SK-N-SH treated with all-trans-retinoic acid at 6 μM for 48 hours (cell line): Measurements from ENCODE around the gene HINT3.
"Not testable (repeated sequence)": the region's sequence is repeated elsewhere in the genome, so short reads cannot be mapped to it uniquely, and the experiment has no call there.

Source experiments
- ATAC-seq: fragments of 200-7000 bp; cut with Tn5 transposase; 3 replicates; pipeline ENCODE4 v1.9.1; 2020; ENCODE audit warnings: mild to moderate bottlenecking, moderate library complexity
- ARNTL ChIP-seq: fragments of 450-650 bp; formaldehyde crosslinking; IDR thresholded peaks from 2 replicates; pipeline ENCODE4 v1.5.0; 2020; ENCODE audit warnings: low read depth, mild to moderate bottlenecking, moderate library complexity, borderline replicate concordance
- BACH2 ChIP-seq: fragments of 250-450 bp; sonication (Bioruptor Pico); IDR thresholded peaks from 2 replicates; pipeline ENCODE4 v1.9.0; 2021; ENCODE audit warnings: mild to moderate bottlenecking, borderline replicate concordance
- CREB5 ChIP-seq: fragments of 250-450 bp; sonication (Bioruptor Pico); IDR thresholded peaks from 2 replicates; pipeline ENCODE4 v1.5.1; 2020; ENCODE audit warnings: low read depth, mild to moderate bottlenecking, moderate library complexity
- CSDC2 ChIP-seq: fragments of 250-450 bp; sonication (Bioruptor Pico); IDR thresholded peaks from 2 replicates; pipeline ENCODE4 v1.5.0; 2020; ENCODE audit warnings: mild to moderate bottlenecking, moderate library complexity
- CSRNP3 ChIP-seq: fragments of 250-450 bp; sonication (Bioruptor Pico); IDR thresholded peaks from 2 replicates; pipeline ENCODE4 v1.5.1; 2021; ENCODE audit warnings: mild to moderate bottlenecking, moderate library complexity
- ESRRG ChIP-seq: fragments of 250-450 bp; sonication (Bioruptor Pico); IDR thresholded peaks from 2 replicates; pipeline ENCODE4 v1.6.1; 2021; ENCODE audit warnings: mild to moderate bottlenecking
- GLIS3 ChIP-seq: fragments of 250-450 bp; sonication (Bioruptor Pico); IDR thresholded peaks from 2 replicates; pipeline ENCODE4 v1.5.0; 2020; ENCODE audit warnings: mild to moderate bottlenecking, moderate library complexity
- ISL1 ChIP-seq: fragments of 250-450 bp; sonication (Bioruptor Pico); IDR thresholded peaks from 2 replicates; pipeline ENCODE4 v2.1.2; 2022; ENCODE audit warnings: mild to moderate bottlenecking, moderate library complexity
- OSR1 ChIP-seq: fragments of 250-450 bp; sonication (Bioruptor Pico); IDR thresholded peaks from 2 replicates; pipeline ENCODE4 v1.8.0; 2022; ENCODE audit warnings: moderate library complexity, mild to moderate bottlenecking, inconsistent platforms
- PATZ1 ChIP-seq: fragments of 250-450 bp; sonication (Bioruptor Pico); IDR thresholded peaks from 2 replicates; pipeline ENCODE4 v1.8.0; 2020; ENCODE audit warnings: mild to moderate bottlenecking, moderate library complexity, borderline replicate concordance
- POU6F1 ChIP-seq: fragments of 250-450 bp; sonication (Bioruptor Pico); IDR thresholded peaks from 2 replicates; pipeline ENCODE4 v1.8.0; 2021; ENCODE audit warnings: low read depth, mild to moderate bottlenecking, moderate library complexity, borderline replicate concordance
- PPARA ChIP-seq: fragments of 250-450 bp; sonication (Bioruptor Pico); IDR thresholded peaks from 2 replicates; pipeline ENCODE4 v1.5.0; 2020; ENCODE audit warnings: mild to moderate bottlenecking, borderline replicate concordance
- RARB ChIP-seq: fragments of 250-450 bp; sonication (Bioruptor Pico); IDR thresholded peaks from 2 replicates; pipeline ENCODE4 v1.8.0; 2021; ENCODE audit warnings: mild to moderate bottlenecking, moderate library complexity
- SNAI2 ChIP-seq: fragments of 250-450 bp; sonication (Bioruptor Pico); IDR thresholded peaks from 2 replicates; pipeline ENCODE4 v1.5.0; 2020; ENCODE audit warnings: mild to moderate bottlenecking, moderate library complexity
- TCF4 ChIP-seq: fragments of 250-450 bp; sonication (Bioruptor Pico); IDR thresholded peaks from 2 replicates; pipeline ENCODE4 v1.8.0; 2021; ENCODE audit warnings: mild to moderate bottlenecking, moderate library complexity, borderline replicate concordance
- TOX ChIP-seq: fragments of 250-450 bp; sonication (Bioruptor Pico); IDR thresholded peaks from 2 replicates; pipeline ENCODE4 v1.8.0; 2021; ENCODE audit warnings: mild to moderate bottlenecking, moderate library complexity, borderline replicate concordance
- TSHZ2 ChIP-seq: fragments of 250-450 bp; sonication (Bioruptor Pico); IDR thresholded peaks from 2 replicates; pipeline ENCODE4 v1.5.0; 2020; ENCODE audit warnings: mild to moderate bottlenecking, moderate library complexity
- ZC3H10 ChIP-seq: fragments of 250-450 bp; sonication (Bioruptor Pico); IDR thresholded peaks from 2 replicates; pipeline ENCODE4 v1.5.1; 2021; ENCODE audit warnings: mild to moderate bottlenecking, moderate library complexity
- ZFP3 ChIP-seq: fragments of 250-450 bp; sonication (Bioruptor Pico); IDR thresholded peaks from 2 replicates; pipeline ENCODE4 v1.5.0; 2020; ENCODE audit warnings: mild to moderate bottlenecking, moderate library complexity
- ZFP30 ChIP-seq: fragments of 450-650 bp; formaldehyde crosslinking; IDR thresholded peaks from 2 replicates; pipeline ENCODE4 v1.5.0; 2022; ENCODE audit warnings: mild to moderate bottlenecking, moderate library complexity
- ZNF565 ChIP-seq: fragments of 450-650 bp; formaldehyde crosslinking; conservative IDR thresholded peaks from 2 replicates; pipeline ENCODE4 v1.5.0; 2020; ENCODE audit warnings: low read depth, mild to moderate bottlenecking, moderate library complexity
- ZNF70 ChIP-seq: fragments of 450-650 bp; formaldehyde crosslinking; IDR thresholded peaks from 2 replicates; pipeline ENCODE4 v1.5.0; 2020; ENCODE audit warnings: mild to moderate bottlenecking, moderate library complexity
- ZNF8 ChIP-seq: fragments of 450-650 bp; formaldehyde crosslinking; IDR thresholded peaks from 2 replicates; pipeline ENCODE4 v1.5.0; 2020; ENCODE audit warnings: mild to moderate bottlenecking, moderate library complexity

Gene HINT3

GRCh38 chr6:125948455-125948854 lies 8.1 kb upstream of the HINT3 start:
- no peak for ATAC-seq
- TF ChIP-seq ZFP30 (CRISPR knock-in tag) (no peak), ZC3H10 (CRISPR knock-in tag) (no peak), ZFP3 (CRISPR knock-in tag) (no peak)

GRCh38 chr6:125949069-125949468 lies 7.5 kb upstream of the HINT3 start:
- no peak for TF ChIP-seq SNAI2 (CRISPR knock-in tag)
- no peak for TF ChIP-seq ZFP3 (CRISPR knock-in tag)
- no peak for TF ChIP-seq ZNF565 (CRISPR knock-in tag)
- TF ChIP-seq RARB = no peak
- TF ChIP-seq ARNTL = no peak
- no peak for TF ChIP-seq GLIS3 (CRISPR knock-in tag)
- TF ChIP-seq ESRRG (CRISPR knock-in tag) = no peak
- TF ChIP-seq ZC3H10 (CRISPR knock-in tag) = no peak
- TF ChIP-seq, all 23 proteins: peak for 0
- no peak for ATAC-seq

- TF ChIP-seq CSDC2 (CRISPR knock-in tag) (no peak), ISL1 (CRISPR knock-in tag) (no peak), ZNF565 (CRISPR knock-in tag) (no peak), TSHZ2 (CRISPR knock-in tag) (no peak), PPARA (CRISPR knock-in tag) (no peak), ZNF8 (CRISPR knock-in tag) (no peak), RARB (no peak), SNAI2 (CRISPR knock-in tag) (no peak), TOX (CRISPR knock-in tag) (no peak), ZFP3 (CRISPR knock-in tag) (no peak), PATZ1 (CRISPR knock-in tag) (no peak), GLIS3 (CRISPR knock-in tag) (no peak), TCF4 (CRISPR knock-in tag) (no peak), CSRNP3 (CRISPR knock-in tag) (no peak), CREB5 (no peak), ZC3H10 (CRISPR knock-in tag) (no peak), ZNF70 (no peak), BACH2 (no peak)
Observed at GRCh38 chr6:125950293-125950692, 6.3 kb upstream of the HINT3 start.

GRCh38 chr6:125950716-125951115 lies 5.9 kb upstream of the HINT3 start:
- not testable (repeated sequence) for ATAC-seq

More at GRCh38 chr6:125950293-125950692, 6.3 kb upstream of the HINT3 start:
- ATAC-seq = no peak

GRCh38 chr6:125951323-125951722 lies 5.2 kb upstream of the HINT3 start:
- no peak for ATAC-seq
- TF ChIP-seq TCF4 (CRISPR knock-in tag) = no peak
- TF ChIP-seq PATZ1 (CRISPR knock-in tag) = no peak
- TF ChIP-seq ZC3H10 (CRISPR knock-in tag) = no peak
- no peak for TF ChIP-seq SNAI2 (CRISPR knock-in tag)
- no peak for TF ChIP-seq OSR1 (CRISPR knock-in tag)
- no peak for TF ChIP-seq ZNF70
- TF ChIP-seq POU6F1 (CRISPR knock-in tag) = no peak
- TF ChIP-seq ZFP3 (CRISPR knock-in tag) = no peak
- TF ChIP-seq PPARA (CRISPR knock-in tag) = no peak
- TF ChIP-seq ZNF565 (CRISPR knock-in tag) = no peak
- TF ChIP-seq BACH2 = no peak
- no peak for TF ChIP-seq ISL1 (CRISPR knock-in tag)
- TF ChIP-seq GLIS3 (CRISPR knock-in tag) = no peak
- no peak for TF ChIP-seq ZNF8 (CRISPR knock-in tag)
